ENCODE results near the gene TSC2.
"Not testable (repeated sequence)": the region's sequence is repeated elsewhere in the genome, so short reads cannot be mapped to it uniquely, and the experiment has no call there.

Gene TSC2

DNA sequence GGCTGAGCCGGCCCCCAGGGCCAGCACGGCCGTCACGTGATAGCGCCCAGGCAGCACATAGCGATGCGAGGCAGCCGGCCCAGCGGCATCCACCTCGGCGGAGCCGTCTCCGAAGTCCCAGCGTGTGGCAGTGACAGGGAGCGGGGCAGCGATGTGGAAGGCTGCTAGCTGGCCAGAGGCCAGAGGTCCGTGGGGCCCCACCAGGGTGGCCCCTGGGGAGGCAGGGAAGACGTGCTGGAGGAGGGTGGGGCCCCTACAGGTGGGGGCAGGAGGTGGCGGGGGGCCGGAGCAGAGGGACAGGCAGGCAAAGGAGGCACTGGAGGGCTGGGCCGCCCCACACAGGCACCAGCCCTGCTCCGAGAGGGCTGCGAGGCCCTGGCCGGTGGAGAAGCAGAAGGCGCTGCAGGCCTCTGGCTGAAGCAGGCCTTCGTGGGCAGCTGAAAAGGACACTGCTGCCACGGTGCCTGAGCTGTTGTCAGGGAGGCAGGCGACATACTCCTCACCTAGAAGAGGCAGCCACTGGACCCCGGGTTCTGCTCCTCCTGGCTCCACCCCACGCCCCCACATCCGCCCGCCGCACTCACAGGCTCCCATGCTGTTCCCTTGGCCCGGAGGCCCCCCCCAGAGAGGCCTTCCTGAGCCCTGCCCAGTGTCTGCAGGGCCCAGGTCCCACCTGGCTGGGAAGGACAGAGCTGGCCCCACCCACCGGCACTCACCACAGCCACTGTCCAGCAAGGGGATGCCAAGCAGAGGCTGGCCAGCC, 70.4 kb downstream of the TSC2 start:
- not testable (repeated sequence) for DNase-seq (ENCODE audit: extremely low read depth in 1 of 2, low read depth in 1 of 2)

DNA sequence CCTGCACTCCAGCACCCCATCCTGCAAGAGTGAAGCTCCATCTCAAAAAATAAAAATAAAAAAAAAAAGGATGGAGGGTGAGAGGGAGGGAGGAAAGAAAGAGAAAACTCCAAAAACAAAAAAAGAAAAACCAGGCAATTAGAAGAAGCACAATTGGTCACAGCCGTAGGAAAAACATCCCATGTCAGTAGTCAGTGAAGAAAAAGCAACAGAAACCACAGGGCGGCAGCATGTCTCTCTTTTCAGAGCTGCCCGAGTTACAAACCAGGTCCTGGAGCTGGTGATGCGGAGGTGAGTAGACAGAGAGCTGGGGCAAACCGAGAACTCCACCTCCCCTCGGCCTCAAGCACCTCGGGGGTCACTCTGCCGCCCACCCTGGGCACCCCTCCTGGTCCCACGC, 73.5 kb downstream of the TSC2 start:
- DNase-seq (ENCODE audit: extremely low read depth in 1 of 2, low read depth in 1 of 2): not testable (repeated sequence)

DNA sequence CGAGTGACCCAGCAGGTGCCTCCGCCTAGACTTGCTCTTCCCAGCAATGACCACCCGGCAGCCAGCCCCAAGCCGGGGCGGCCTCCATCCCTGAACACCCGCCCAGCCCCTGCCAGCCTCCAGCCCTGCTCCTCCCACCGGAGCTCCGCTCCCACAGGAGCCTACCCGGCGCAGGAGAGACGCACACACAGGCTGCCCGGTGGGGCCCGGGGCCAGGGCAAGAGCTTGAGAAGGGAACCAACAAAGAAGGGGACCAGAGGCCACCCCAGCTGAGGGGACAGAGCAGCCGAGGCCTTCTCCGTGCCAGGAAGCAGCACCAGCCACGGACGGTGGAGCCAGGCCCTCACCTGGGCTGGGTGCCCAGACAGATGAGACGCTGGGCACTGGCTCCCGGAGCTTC, 74.1 kb downstream of the TSC2 start:
- DNase-seq (ENCODE audit: extremely low read depth in 1 of 2, low read depth in 1 of 2): no peak

DNA sequence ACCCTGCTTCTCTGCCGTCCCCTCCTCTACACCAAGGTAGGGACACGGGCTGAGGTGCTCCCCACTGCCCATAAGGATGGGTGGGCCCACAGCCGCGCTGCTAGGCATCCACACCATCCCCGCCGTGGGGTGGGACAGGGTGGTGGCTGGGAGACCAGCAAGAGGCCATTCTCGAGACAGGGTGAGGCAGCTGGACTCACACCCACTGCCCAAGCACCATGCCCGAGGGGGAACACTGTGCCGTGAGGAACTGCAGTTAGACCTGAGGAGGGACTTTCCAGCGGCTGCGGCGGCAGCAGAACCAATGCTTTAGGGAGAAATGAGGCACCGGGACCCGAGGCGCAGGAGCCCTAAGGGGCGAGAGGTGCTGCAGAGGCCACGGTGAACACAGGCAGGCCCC, 74.6 kb downstream of the TSC2 start:
- DNase-seq (ENCODE audit: extremely low read depth in 1 of 2, low read depth in 1 of 2): no peak

DNA sequence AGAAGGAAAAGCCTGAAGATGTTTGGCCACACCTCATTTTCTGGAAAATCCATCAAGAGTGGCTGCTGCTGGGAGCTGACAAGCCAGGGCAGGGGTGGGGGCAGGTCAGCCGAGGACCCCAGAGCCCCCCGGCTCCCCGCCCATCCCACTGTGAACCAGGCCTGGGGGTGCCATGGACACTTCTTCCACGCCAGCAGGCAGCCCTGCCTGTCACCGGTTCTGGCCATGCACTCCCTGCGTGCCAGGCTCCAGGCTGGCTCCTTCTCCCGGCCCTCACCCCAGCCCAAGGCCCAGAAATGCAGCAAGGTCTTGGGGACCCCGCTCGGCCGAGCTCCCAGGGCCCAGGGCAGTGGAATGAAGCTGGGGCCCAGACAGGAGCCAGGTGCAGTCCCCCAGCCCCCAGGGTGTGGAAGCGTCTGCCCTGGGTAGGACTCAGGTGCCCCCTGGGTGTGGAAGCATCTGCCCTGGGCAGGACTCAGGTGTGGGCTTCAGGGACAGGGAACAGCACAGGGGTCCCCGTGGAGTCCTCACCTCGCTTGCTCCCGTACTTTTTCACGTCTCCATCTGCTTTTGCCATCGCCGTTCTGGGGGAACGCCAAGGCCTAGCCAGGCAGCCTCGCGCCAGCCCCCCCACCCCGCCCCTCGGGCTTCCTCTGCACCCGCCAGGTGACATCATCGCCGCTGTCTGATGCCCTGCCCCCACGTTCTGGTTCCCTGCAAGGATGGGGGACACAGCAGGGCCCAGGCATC, 75.3 kb downstream of the TSC2 start:
- not testable (repeated sequence) for DNase-seq (ENCODE audit: extremely low read depth in 1 of 2, low read depth in 1 of 2)

DNA sequence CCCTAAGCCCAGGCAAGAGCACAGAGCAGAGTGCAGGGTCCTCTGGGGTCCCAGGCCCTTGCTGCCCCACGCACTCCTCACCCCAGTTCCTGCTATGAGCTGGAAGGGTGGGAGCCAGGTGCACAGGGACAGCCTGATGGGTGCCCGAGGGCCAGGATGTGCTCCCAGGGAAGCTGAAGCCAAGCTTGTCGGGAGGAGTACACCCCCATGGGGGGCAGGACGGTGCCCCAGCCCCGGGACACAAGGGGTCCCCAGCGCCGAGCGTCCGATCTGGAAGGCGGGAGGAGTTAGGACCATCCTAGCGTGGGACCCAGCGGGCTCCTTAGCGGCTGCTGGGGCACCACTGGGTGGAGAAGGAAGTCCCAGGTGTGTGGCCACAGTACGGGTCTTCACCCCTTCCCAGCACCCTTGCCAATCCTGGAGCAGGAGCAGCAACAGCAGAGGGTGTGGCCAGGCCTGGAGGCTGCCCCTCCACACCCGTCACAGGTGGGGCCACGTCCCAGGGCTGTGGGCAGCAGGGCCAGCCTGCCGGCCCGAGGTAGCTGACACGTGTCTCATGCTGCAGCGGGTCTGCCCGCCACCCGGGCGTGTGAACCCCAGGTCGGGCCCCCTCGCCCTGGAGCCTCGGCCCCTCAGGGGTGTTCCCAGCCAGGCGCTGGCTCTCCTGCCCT, 76.1 kb downstream of the TSC2 start:
- not testable (repeated sequence) for DNase-seq (ENCODE audit: extremely low read depth in 1 of 2, low read depth in 1 of 2)

DNA sequence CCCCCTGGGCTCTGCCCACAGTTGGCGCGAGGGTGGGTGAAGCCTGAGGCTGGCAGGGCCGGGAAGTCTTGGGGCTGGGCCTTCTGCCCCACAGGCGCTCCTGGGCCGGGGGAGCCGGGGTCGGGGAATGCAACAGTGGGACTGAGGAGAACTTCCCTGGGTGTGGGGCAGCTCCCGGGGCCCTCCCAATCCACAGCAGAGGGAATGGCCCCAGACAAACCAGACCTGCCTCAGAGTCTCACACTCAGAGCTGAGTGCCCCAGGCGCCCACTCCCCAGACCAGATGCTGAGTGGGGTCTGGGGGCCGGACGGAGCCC, 76.5 kb downstream of the TSC2 start:
- not testable (repeated sequence) for DNase-seq (ENCODE audit: extremely low read depth in 1 of 2, low read depth in 1 of 2)

DNA sequence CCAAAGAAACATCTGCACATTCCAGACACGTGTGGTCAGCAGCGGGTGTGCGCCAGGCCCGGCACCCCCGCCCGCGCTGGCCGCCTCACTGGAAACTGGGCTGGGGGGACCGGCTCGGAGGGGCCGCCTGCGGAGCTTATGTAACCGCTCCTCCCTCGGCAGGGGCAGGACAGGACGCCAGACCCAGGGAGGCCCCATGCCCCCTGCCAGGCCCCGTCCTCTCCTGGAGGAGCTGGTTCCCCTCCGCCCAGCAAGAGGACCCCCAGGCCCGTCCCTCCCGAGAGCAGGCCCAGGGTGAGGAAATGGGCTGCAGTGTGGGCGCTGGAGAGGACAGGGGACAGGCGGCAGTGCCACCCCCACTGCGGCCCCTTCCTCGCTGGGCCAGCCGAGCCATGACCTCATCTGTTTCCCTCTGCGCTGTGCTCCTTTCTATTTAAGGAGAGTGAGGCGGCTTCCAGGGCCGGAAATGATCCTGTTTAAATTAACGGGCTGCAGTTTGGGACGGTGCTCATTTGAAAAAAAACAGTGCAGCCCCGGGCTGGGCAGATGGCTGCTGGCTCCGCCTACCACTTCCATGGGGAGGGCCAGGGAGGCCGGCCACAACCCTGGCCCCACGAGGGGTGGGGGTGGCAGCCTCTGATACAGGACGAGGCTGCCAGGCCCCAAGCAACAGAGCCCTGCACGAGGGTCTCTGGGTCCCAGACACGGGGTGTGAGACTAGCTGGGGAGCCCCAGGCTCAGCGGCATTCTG, 77.1 kb downstream of the TSC2 start:
- DNase-seq (ENCODE audit: extremely low read depth in 1 of 2, low read depth in 1 of 2): not testable (repeated sequence)

DNA sequence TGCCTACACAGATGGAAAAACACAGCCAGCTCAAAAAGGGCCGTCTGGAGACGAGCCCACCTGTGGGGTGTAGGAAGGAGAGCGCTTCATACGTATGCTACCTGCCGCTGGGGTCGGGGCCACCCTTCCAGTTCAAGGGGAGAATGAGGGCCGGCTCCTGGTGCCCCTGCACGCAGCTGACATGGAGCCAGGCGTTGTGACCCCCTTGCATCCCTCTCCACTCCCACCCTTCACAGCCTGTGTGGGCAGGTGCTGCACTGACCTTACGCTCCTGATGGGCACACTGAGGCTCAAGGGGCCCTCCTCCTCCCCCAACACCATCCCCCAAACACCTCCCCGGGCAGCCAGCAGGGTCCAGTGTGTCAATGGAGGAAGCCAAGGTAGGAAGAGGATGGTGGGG, 77.8 kb downstream of the TSC2 start:
- DNase-seq (ENCODE audit: extremely low read depth in 1 of 2, low read depth in 1 of 2): not testable (repeated sequence)

DNA sequence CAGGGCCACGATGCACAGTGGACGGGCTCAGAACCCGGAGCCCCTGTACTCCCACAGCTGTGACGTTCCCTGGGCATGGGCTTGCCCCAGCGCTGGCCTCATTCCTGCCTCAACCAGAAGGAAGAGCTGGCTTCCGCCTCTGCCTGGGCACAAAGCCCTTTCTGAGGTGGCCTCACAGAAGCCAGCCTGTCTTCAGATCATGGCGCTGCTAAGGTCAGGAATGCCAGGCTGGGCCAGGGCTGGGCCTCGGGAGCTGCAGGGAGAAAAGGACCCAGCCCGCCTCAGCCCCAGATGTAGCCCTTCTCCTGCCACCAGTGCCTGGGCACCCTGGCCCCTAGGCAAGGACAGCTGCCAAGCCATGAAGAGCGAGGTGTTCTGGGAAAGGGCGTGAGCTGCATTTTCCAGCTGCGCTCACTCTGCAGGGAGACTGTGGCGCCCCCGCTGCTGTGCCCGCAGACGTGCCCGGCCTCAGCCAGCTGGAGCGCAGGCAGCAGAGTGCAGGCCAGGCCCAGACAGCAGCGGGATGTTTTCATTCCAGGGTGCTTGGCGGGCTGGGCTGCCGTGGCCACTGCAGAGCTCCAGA, 78.5 kb downstream of the TSC2 start:
- not testable (repeated sequence) for DNase-seq (ENCODE audit: extremely low read depth in 1 of 2, low read depth in 1 of 2)

DNA sequence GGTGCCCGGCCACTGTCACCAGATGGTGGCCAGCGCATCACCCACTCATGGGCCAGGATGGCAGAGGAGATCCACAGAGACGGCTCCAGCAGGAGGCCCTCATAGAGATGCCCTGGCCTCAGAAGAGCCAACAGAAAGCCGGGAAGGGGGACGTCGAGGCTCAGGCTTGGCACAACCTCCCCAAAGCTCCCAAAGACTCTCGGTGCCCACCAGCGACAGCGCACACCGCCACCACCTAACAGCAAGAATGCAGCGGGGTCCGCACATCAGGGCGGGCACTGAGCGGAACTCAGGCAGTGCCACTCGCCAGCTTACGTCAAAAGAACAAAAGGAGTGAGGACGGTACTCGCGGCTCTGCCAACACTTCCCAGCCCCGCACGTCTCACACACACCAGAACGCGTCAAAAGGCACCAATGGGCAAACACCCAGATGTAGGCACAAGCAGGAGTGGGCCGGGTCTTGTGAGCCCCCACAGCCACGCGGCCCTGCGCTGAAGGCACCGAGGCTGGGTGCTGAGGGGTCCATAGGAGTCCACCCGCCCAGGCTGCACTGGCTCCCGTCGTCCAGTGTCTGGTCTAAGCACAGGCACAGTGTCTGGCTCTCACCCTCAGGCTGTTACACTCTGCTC, 79.3 kb downstream of the TSC2 start:
- not testable (repeated sequence) for DNase-seq (ENCODE audit: extremely low read depth in 1 of 2, low read depth in 1 of 2)

DNA sequence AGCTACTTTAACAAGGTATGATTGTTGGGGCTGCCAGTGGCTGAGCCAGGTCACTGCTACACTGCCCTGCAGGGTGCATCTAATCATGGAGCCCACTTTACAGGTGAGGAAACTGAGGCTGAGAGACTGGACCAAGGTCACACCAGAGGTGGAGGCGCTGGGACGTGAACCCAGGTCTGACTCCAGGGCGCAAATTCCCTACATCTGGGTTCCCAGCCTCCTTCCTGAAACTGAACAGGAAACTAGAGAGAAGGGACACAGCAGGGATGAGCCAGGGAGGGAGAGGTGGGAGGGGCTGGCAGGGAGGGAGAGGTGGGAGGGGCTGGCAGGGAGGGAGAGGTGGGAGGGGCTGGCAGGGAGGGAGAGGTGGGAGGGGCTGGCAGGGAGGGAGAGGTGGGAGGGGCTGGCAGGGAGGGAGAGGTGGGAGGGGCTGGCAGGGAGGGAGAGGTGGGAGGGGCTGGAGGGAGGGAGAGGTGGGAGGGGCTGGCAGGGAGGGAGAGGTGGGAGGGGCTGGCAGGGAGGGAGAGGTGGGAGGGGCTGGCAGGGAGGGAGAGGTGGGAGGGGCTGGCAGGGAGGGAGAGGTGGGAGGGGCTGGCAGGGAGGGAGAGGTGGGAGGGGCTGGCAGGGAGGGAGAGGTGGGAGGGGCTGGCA, 80.0 kb downstream of the TSC2 start:
- not testable (repeated sequence) for DNase-seq (ENCODE audit: extremely low read depth in 1 of 2, low read depth in 1 of 2)

DNA sequence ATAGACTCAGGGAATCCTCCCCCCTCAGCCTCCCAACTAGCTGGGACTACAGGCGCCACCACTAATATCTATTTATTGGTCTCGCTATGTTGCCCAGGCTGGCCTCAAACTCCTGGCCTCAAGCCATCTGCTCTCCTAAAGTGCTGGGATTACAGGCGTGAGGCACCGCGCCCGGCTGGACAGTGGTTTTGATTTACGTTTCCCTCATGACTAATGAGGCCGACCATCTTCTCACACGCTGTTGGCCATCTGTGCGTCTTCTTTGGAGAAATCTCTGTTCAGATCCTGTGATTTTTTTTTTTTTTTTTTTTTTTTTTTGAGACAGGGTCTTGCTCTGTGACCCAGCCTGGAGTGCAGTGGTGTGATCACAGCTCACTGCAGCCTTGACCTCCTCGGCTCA, 81.5 kb downstream of the TSC2 start:
- DNase-seq (ENCODE audit: extremely low read depth in 1 of 2, low read depth in 1 of 2): not testable (repeated sequence)

DNA sequence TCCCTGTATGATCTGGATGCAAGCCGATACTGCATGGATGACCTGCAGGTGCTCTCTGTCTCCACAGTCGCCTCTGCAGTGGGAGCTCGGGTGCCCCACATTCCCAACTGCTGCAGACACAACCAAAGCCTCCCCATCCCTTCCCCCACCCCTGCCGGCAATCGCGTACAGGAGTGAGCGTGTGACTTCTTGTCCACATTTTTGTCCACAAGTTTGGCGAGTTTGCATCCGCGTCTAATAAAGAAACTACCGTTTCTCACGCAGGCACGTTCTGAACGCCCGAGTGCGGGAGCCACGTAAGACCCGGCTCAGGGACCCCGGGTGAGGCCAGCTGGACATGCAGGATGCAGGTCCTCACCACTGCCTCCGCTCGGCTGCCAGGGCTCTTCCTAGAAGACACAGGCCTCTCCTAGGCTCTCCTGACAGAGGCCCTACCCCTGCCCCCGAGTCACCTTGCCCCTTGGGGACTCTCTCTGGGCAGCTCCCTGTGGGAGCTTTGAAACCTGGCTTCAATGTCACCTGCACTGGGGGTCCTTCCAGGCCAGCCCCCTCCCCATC, 82.2 kb downstream of the TSC2 start:
- DNase-seq (ENCODE audit: extremely low read depth in 1 of 2, low read depth in 1 of 2): not testable (repeated sequence)

DNA sequence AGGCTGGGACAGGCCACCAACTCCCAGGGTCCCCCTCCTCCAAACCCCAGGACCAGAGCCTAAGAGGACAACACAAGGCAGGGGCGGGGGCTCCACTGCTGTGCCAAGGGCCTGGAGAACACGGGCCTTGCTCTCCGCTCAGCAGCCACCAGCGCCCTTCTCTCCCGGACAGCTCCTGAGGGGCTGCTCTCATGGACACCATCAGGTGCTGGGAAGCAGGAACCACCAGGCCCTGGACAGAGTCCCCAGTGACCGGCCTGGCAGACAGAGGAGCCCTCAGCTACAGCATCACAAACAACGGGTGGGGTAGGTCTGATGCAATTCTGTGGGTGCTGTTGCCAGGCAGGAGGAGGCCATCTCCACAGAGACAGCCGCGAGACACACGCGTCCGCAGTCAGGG, 86.0 kb downstream of the TSC2 start:
- DNase-seq (ENCODE audit: extremely low read depth in 1 of 2, low read depth in 1 of 2): not testable (repeated sequence)

DNA sequence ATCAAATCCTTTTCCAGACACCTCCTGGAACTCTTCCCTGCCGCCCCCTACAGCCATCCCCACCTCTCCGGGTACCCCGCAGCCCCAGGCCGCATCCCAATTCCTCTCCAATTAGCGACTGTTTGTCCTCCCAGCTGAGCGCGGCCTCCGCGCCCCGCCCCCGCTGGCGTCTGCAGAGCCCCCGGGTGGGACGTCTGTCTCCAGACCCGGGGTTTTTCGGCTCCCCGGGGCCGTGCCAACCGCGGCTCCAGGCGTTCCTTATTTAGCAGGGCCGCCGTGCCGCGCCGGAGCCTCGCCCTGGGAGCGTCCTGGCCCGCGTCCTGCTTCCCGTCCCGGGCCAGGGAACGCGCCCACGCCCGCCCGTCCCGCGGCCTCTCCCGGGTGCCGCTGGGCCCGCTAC, 87.3 kb downstream of the TSC2 start:
- not testable (repeated sequence) for DNase-seq (ENCODE audit: extremely low read depth in 1 of 2, low read depth in 1 of 2)

DNA sequence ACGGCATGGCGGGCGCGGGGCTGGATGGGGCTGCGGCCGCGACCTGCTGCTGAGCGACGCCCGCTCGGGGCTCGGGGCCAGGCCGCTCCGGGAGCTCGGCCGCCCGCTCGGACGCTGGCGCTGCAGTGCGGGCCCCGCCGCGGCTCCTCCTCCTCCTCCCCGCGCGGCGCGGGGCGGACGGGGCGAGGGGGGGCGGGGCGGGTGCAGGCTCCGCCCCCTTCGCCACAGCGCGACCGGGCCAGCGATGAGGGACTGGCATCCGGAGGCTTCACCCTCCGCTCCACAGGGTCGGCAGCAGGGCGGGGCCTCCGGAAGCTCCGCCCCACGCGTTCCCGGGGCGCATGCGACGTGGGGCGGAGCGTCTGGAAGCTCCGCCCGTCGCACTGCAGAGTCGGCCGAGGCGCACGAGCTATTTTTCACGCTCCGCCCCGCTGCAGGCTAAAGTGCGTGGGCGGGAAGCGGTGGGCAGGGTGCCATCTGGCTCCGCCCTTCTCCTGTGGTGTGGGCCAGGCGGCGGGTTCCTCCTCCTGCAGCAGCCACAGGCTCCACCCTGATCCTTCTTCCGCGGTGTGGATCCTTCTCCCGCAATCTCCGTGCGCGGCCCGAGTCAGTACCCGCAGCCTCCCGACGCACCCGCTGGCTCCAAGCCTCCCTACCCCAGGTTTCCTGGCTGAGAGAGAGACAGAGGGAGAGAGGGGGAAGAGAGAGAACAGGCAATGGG, 88.1 kb downstream of the TSC2 start, which contains the start of gene PKD1:
Gene PKD1, minus strand, starts transcription at position 129 of the 721 bp plus-strand sequence. CDS start 209 bp downstream, outside the sequence.
- peak; percentile 95 to 98 for DNase-seq (ENCODE audit: extremely low read depth in 1 of 2, low read depth in 1 of 2)

All from stimulated activated CD8-positive, alpha-beta memory T cell treated with anti-CD3 and anti-CD28 coated beads, Interleukin-7, amount 100 ng/mL, for 48 hours (primary cell).